ENCODE data around the gene TMUB1.
A peak's percentile ranks its signal among the peaks of the same experiment; 100 is the strongest.

The TMUB1 gene

DNA sequence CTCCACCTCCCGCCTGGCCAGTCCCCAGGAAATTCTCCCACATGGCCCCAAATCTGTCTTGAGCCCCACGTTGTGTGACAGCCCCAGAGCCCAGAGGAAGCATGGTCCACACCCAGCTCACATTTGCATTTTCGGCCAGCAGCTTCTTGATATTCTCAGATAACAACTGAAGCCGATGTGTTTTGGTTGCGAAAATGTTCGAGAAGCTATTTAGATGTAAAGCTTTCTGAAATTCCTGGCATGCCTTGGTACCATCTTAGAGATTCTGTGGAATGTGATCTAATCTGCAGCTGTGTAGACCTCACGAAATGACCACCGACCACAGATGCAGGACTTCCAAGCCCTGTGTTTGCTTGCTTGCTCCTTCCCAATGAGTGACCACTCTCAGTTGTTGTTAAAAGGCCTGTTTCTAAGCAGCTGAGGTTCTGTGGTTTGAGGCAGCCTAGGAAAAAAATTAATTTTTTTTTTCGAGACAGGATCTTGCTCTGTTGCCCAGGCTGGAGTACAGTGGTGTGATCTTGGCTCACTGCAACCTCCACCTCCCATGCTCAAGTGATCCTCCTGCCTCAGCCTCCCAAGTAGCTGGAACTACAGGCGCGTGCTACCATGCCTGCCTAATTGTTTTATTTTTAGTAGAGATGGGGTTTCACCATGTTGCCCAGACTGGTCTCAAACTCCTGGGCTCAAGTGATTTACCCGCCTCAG lies 15.1 kb downstream of the TMUB1 start:
- no peak overlapping the region for H3K9ac ChIP-seq (ENCODE audit: low read depth, low read length)

DNA sequence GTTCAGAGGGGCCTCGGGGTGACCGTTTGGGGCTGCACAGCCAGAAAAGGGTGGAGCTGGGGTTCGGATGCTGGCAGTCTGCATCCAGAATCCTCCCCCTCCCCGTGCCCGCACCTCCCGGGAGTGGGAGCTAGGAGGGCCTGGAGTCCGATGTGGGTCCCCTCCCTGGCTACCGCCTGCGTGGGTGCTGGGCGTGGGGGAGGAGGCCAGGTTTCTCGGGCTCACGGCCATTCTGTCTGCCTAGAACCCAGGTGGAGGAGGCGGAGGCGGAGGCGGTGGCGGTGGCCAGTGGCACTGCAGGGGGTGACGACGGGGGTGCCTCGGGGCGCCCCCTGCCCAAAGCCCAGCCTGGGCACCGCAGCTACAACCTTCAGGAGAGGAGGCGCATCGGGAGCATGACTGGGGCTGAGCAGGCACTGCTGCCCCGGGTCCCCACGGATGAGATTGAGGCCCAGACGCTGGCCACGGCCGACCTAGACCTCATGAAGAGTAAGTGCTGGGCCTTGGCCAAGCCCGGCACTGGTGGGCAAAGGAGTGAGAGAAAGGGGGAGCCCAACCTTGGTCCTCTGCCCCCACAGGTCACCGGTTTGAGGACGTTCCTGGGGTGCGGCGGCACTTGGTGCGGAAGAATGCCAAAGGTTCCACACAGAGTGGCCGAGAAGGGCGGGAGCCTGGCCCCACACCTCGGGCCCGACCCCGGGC lies 16.9 kb downstream of the TMUB1 start:
- Histone ChIP-seq H3K4me3 (ENCODE audit: low read depth, low read length) (no peak overlapping the region), H3K27me3 (ENCODE audit: control insufficient read depth, insufficient read depth, low read length) (no peaks in the 10 kb centered on the region), H3K9me3 (ENCODE audit: control insufficient read depth, insufficient read depth, low read length) (no peaks in the 10 kb centered on the region), H3K36me3 (ENCODE audit: control insufficient read depth, insufficient read depth, low read length) (peaks cover 42% of the 10 kb centered on the region), H3K9ac (ENCODE audit: low read depth, low read length) (no peak overlapping the region), H3K4me1 (ENCODE audit: control insufficient read depth, insufficient read depth, low read length) (peaks cover 3% of the 10 kb centered on the region)

More for the DNA sequence above, 15.1 kb downstream of the TMUB1 start:
- peaks cover 50% of the 10 kb centered on the region for H3K36me3 ChIP-seq (ENCODE audit: control insufficient read depth, insufficient read depth, low read length)
- H3K4me3 ChIP-seq (ENCODE audit: low read depth, low read length) = no peak overlapping the region
- H3K4me1 ChIP-seq (ENCODE audit: control insufficient read depth, insufficient read depth, low read length) = peaks cover 3% of the 10 kb centered on the region
- H3K27me3 ChIP-seq (ENCODE audit: control insufficient read depth, insufficient read depth, low read length) = no peaks in the 10 kb centered on the region
- no peaks in the 10 kb centered on the region for H3K9me3 ChIP-seq (ENCODE audit: control insufficient read depth, insufficient read depth, low read length)

DNA sequence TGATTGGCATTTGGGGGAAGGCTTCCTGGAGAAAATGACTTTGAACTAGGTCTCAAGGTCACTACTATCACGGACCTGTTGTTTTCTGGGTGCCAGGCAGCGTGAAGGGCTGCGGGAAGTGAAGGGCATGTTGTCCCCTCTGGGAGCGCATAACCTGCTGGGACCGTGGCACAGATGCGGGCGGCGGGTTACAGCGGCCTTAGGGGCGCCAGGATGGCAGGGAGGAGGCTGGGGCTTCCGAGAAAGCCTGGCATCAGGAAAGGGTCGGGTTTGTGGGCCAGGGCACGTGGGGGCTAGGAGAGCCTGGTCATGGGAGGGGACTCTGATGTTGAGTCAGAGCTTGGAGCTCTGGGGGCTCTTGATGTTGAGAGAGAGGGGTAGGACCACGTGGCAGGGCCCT lies 17.8 kb downstream of the TMUB1 start:
- Histone ChIP-seq H3K27me3 (ENCODE audit: control insufficient read depth, insufficient read depth, low read length) (peaks cover 4% of the 10 kb centered on the region), H3K4me1 (ENCODE audit: control insufficient read depth, insufficient read depth, low read length) (peaks cover 3% of the 10 kb centered on the region), H3K4me3 (ENCODE audit: low read depth, low read length) (no peak overlapping the region), H3K36me3 (ENCODE audit: control insufficient read depth, insufficient read depth, low read length) (peaks cover 35% of the 10 kb centered on the region), H3K9ac (ENCODE audit: low read depth, low read length) (no peak overlapping the region), H3K9me3 (ENCODE audit: control insufficient read depth, insufficient read depth, low read length) (no peaks in the 10 kb centered on the region)

DNA sequence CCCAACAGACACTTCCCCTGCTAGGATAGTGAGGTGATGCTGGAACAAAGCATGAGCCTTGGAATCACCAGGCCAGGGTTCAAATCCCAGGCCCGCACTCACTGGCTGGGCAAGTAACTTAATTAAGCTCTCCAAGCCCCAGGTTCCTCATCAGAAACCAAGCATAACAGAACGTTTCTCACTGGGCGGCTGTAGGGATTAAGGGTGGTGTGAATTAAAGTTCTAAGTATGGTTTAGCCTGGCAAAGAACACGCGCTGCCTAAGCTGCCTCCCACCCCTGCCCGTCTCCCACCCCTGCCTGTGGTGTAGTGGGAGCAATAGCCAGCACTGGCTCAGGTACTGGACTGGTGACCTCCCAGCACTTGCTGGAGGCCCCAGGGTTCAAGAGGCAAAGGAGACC lies 18.3 kb downstream of the TMUB1 start:
- peaks cover 30% of the 10 kb centered on the region for H3K36me3 ChIP-seq (ENCODE audit: control insufficient read depth, insufficient read depth, low read length)

DNA sequence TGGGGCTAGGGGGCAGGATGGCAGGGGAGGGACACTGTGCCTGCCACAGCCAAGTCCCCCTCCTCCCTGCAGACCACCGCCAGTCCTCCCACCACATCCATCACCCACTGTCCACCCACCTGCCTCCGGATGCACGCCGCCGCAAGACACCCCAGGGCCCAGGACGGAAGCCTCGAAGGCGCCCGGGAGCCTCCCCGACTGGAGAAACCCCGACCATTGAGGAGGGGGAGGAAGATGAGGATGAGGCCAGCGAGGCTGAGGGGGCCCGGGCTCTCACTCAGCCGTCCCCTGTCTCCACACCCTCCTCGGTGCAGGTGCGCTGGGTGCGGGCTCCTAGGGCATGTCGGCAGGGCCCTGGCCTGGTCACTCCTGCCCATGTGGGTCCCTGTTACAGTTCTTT lies 18.8 kb downstream of the TMUB1 start:
- Histone ChIP-seq H3K4me3 (ENCODE audit: low read depth, low read length) (no peak overlapping the region), H3K27me3 (ENCODE audit: control insufficient read depth, insufficient read depth, low read length) (peaks cover 4% of the 10 kb centered on the region), H3K9ac (ENCODE audit: low read depth, low read length) (no peak overlapping the region), H3K4me1 (ENCODE audit: control insufficient read depth, insufficient read depth, low read length) (peaks cover 3% of the 10 kb centered on the region), H3K36me3 (ENCODE audit: control insufficient read depth, insufficient read depth, low read length) (peaks cover 25% of the 10 kb centered on the region), H3K9me3 (ENCODE audit: control insufficient read depth, insufficient read depth, low read length) (no peaks in the 10 kb centered on the region)

More for the DNA sequence above, 18.3 kb downstream of the TMUB1 start:
- Histone ChIP-seq H3K9me3 (ENCODE audit: control insufficient read depth, insufficient read depth, low read length) (no peaks in the 10 kb centered on the region), H3K4me3 (ENCODE audit: low read depth, low read length) (no peak overlapping the region), H3K27me3 (ENCODE audit: control insufficient read depth, insufficient read depth, low read length) (peaks cover 4% of the 10 kb centered on the region), H3K4me1 (ENCODE audit: control insufficient read depth, insufficient read depth, low read length) (peaks cover 3% of the 10 kb centered on the region), H3K9ac (ENCODE audit: low read depth, low read length) (no peak overlapping the region)

DNA sequence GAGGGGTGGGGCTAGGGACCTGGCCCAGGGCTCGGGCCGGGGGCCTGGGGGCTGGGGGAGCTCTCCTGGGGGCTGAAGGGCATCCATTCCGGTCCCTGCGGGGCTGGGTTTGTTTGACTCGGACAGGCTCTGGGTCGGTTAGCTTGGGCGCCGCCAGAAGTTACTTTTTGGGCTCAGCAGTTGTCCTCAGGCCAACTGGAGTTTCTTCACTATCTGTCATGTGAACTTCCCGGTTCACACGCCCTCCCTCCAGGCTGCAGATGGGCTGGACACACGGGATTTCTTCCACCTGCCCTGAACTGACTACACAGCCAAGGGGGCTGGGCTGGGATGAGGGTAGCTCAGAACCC lies 20.1 kb downstream of the TMUB1 start:
- peaks cover 6% of the 10 kb centered on the region for H3K27me3 ChIP-seq (ENCODE audit: control insufficient read depth, insufficient read depth, low read length)
- peak overlapping the region; percentile 42 for H3K4me3 ChIP-seq (ENCODE audit: low read depth, low read length)
- peaks cover 3% of the 10 kb centered on the region for H3K4me1 ChIP-seq (ENCODE audit: control insufficient read depth, insufficient read depth, low read length)
- no peaks in the 10 kb centered on the region for H3K9me3 ChIP-seq (ENCODE audit: control insufficient read depth, insufficient read depth, low read length)
- H3K9ac ChIP-seq (ENCODE audit: low read depth, low read length) = no peak overlapping the region
- peaks cover 22% of the 10 kb centered on the region for H3K36me3 ChIP-seq (ENCODE audit: control insufficient read depth, insufficient read depth, low read length)

DNA sequence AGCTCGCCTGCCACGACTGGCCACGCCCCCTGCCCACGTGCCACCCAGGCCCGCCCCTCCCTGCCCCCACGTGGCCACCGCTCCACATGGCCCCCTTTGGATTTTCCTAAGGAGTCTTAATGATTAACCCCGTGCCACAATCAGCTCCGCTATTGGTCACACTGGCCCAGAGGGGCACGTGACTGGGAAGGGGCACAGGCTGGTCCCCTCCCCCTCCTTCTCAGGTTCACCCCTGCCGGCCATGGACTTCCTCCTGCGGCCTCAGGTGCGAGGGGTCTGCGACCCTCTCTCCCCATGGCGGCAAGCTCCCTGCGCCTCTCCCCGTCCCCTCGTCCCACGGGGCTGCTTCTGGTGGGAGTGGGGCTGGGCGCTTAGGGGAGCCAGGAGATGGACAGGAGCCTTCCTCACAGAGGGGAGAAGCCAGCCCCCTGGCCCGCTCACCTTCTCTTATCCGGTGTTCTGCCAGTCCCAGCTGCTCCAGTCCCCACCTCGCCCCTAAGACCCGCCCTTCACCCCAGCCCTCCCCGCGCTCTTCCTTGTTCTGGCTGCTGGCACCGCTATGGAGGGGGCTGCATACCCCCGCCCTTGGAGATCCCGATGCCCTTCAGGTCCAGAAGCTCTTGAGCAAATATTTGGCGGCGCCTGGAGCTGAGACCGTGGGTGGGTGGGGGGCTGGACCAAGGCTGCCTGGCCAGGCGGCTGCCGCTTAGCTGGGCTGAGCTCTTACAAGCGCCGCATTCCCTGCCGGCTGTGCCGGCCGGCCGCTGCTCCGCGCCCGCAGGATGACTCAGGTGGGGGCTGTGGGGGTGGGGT lies 20.7 kb downstream of the TMUB1 start:
- H3K9ac ChIP-seq (ENCODE audit: low read depth, low read length) = peak overlapping the region; percentile 37
- peaks cover 6% of the 10 kb centered on the region for H3K27me3 ChIP-seq (ENCODE audit: control insufficient read depth, insufficient read depth, low read length)
- H3K36me3 ChIP-seq (ENCODE audit: control insufficient read depth, insufficient read depth, low read length) = peaks cover 18% of the 10 kb centered on the region
- peaks cover 3% of the 10 kb centered on the region for H3K4me1 ChIP-seq (ENCODE audit: control insufficient read depth, insufficient read depth, low read length)
- no peaks in the 10 kb centered on the region for H3K9me3 ChIP-seq (ENCODE audit: control insufficient read depth, insufficient read depth, low read length)
- H3K4me3 ChIP-seq (ENCODE audit: low read depth, low read length) = peak overlapping the region; percentile 69

DNA sequence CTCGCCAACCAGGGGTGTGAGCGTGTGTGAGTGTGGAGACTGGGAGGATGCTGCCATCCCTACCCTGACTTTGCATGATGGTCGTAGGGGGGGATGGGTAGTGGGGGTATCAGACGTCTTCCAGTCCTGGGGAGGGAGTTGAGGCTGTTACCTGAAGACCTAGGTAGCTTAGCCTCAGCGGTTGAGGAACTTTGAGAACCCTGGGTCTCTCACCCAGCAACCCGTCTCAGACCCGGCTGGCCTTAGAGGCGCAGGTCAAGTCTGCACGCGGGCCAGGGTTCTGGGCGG lies 21.2 kb downstream of the TMUB1 start:
- H3K36me3 ChIP-seq (ENCODE audit: control insufficient read depth, insufficient read depth, low read length) = peaks cover 17% of the 10 kb centered on the region
- H3K4me3 ChIP-seq (ENCODE audit: low read depth, low read length) = peak overlapping the region; percentile 40
- no peaks in the 10 kb centered on the region for H3K9me3 ChIP-seq (ENCODE audit: control insufficient read depth, insufficient read depth, low read length)
- H3K4me1 ChIP-seq (ENCODE audit: control insufficient read depth, insufficient read depth, low read length) = peaks cover 3% of the 10 kb centered on the region
- H3K27me3 ChIP-seq (ENCODE audit: control insufficient read depth, insufficient read depth, low read length) = peaks cover 7% of the 10 kb centered on the region
- H3K9ac ChIP-seq (ENCODE audit: low read depth, low read length) = no peak overlapping the region

DNA sequence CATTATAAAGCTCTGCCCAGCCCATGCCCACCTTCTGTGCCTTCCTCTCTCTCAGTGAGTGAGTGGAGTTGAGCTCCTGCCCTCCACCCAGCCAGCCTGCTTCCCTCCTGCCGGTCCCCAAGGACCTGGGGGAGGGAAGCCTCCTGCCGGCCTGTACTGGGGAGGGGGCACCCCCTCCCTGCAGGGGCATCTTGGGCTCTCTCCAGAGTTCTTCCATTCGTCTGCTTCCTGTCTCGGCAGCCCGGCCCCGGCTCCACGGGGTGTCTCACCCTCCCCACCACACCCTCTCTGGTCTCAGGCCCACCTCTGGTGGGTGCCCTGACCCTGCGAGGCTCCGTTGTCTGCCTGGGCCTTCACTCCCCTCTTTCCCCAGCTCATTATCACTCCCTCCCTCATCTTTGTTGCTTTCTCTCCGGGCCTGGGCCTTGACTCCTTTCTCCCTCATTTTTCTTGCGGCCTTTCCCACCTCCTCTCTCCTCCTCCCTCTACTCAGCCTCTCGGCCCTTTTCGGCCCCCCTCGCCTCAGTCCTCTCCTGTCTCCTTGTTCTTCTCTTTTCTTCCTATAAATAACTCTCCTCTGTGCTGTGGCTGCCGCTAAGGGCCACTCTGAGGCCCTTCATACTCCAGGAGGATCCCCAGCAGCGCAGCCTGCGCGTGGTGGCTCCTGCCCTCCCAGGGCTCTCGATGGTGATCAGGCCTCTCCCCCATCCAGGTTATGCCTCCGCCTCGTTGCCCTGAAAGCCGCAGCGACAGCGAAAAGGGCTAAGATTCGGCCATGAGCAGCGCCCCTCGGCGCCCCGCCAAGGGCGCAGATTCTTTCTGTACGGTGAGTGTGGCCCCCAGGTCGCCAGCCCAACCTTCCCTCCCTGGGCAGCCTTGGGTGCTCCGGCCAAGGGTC lies 21.8 kb downstream of the TMUB1 start:
- H3K27me3 ChIP-seq (ENCODE audit: control insufficient read depth, insufficient read depth, low read length) = peaks cover 12% of the 10 kb centered on the region
- peaks cover 3% of the 10 kb centered on the region for H3K4me1 ChIP-seq (ENCODE audit: control insufficient read depth, insufficient read depth, low read length)
- H3K9me3 ChIP-seq (ENCODE audit: control insufficient read depth, insufficient read depth, low read length) = no peaks in the 10 kb centered on the region
- peak overlapping the region; percentile 74 for H3K4me3 ChIP-seq (ENCODE audit: low read depth, low read length)
- H3K36me3 ChIP-seq (ENCODE audit: control insufficient read depth, insufficient read depth, low read length) = peaks cover 12% of the 10 kb centered on the region
- H3K9ac ChIP-seq (ENCODE audit: low read depth, low read length) = no peak overlapping the region

DNA sequence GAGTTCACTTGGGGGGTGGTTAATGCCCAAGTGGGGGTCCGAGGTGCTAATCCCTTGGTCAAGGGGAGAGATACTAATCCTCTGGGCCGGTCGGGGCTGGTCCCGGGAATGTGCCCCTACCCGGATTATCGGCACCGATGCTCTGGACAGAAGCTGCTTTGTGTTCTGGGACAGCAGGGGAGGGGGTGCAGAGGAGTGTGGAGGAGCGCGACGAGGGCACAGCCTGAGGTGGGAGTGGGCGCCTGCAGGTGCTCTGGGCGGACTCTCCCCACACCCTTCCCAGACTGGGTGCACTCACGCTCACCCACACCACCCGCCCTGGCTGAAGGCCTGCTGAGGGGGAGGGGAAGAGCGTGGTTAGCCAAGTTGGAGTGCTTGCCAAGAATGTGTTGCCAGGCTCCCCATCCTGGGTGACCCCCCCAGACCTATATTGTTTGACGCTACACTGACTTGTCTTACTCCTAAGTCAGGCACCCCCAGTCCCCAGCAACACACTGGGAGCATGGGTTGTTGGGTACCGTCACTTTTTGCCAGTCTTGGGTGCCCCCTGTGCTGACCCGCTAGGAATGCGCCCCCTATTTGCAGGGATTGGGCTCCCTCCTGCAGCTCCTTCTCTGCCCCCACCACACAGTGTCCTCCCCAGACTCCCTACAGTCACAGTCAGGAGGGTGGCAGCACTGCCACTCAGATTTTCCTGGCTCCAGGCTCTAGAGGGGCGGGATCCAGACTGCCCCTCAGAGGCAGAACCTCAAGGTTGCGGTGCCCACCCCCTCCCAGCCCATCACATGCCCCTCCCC lies 22.7 kb downstream of the TMUB1 start:
- Histone ChIP-seq H3K9ac (ENCODE audit: low read depth, low read length) (peak overlapping the region; percentile 54), H3K36me3 (ENCODE audit: control insufficient read depth, insufficient read depth, low read length) (peaks cover 7% of the 10 kb centered on the region), H3K4me1 (ENCODE audit: control insufficient read depth, insufficient read depth, low read length) (peaks cover 3% of the 10 kb centered on the region), H3K9me3 (ENCODE audit: control insufficient read depth, insufficient read depth, low read length) (no peaks in the 10 kb centered on the region), H3K4me3 (ENCODE audit: low read depth, low read length) (peak overlapping the region; percentile 74), H3K27me3 (ENCODE audit: control insufficient read depth, insufficient read depth, low read length) (peaks cover 17% of the 10 kb centered on the region)

DNA sequence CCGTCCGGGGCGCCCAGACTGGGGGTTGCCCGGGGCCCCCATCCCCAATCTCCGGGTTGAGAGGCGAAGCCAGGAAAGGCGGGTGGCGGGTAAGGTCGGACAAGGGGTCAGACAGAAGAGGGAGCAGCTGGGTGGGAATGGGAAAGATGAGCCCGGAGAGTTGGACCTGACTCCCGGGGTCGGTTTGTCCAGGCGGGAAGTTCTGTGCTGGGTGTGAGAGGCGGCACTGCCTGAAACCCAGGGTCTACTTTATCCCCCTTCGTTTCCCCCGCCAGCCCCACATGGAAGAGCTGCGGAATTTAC lies 23.2 kb downstream of the TMUB1 start:
- Histone ChIP-seq H3K4me1 (ENCODE audit: control insufficient read depth, insufficient read depth, low read length) (peaks cover 3% of the 10 kb centered on the region), H3K36me3 (ENCODE audit: control insufficient read depth, insufficient read depth, low read length) (peaks cover 3% of the 10 kb centered on the region), H3K9me3 (ENCODE audit: control insufficient read depth, insufficient read depth, low read length) (no peaks in the 10 kb centered on the region), H3K4me3 (ENCODE audit: low read depth, low read length) (peak overlapping the region; percentile 74), H3K9ac (ENCODE audit: low read depth, low read length) (peak overlapping the region; percentile 54), H3K27me3 (ENCODE audit: control insufficient read depth, insufficient read depth, low read length) (peaks cover 19% of the 10 kb centered on the region)

All from iPS-15b (cell line).